ENCODE results near the gene FIBCD1.

FIBCD1 gene

GRCh38 chr9:130890124-130890523 is 48.9 kb downstream of the FIBCD1 start:
- H3K4me3 ChIP-seq (ENCODE audit: low read depth, low read length) = no peak overlapping the region
- no peak for TF ChIP-seq CTCF (IDR thresholded peaks at IDR 0.05; ENCODE audit: borderline replicate concordance, insufficient read depth, low read depth, low read length)

GRCh38 chr9:130888146-130888885 is 50.7 kb downstream of the FIBCD1 start:
- no peak for TF ChIP-seq CTCF (IDR thresholded peaks at IDR 0.05; ENCODE audit: borderline replicate concordance, insufficient read depth, low read depth, low read length)
- H3K4me3 ChIP-seq (ENCODE audit: low read depth, low read length) = no peak overlapping the region

- H3K4me3 ChIP-seq (ENCODE audit: low read depth, low read length) = no peak overlapping the region
These were observed 51.4 kb downstream of the FIBCD1 start for GRCh38 chr9:130887494-130888144.

GRCh38 chr9:130886981-130887380 is 52.1 kb downstream of the FIBCD1 start:
- TF ChIP-seq CTCF (IDR thresholded peaks at IDR 0.05; ENCODE audit: borderline replicate concordance, insufficient read depth, low read depth, low read length) = no peak

More at GRCh38 chr9:130887494-130888144, 51.4 kb downstream of the FIBCD1 start:
- TF ChIP-seq CTCF (IDR thresholded peaks at IDR 0.05; ENCODE audit: borderline replicate concordance, insufficient read depth, low read depth, low read length) = no peak

GRCh38 chr9:130885484-130886375 is 53.3 kb downstream of the FIBCD1 start:
- TF ChIP-seq CTCF (IDR thresholded peaks at IDR 0.05; ENCODE audit: borderline replicate concordance, insufficient read depth, low read depth, low read length) = no peak
- H3K4me3 ChIP-seq (ENCODE audit: low read depth, low read length) = no peak overlapping the region

More at GRCh38 chr9:130886981-130887380, 52.1 kb downstream of the FIBCD1 start:
- H3K4me3 ChIP-seq (ENCODE audit: low read depth, low read length) = no peak overlapping the region

GRCh38 chr9:130884542-130885483 is 54.2 kb downstream of the FIBCD1 start:
- H3K4me3 ChIP-seq (ENCODE audit: low read depth, low read length) = no peak overlapping the region
- TF ChIP-seq CTCF (IDR thresholded peaks at IDR 0.05; ENCODE audit: borderline replicate concordance, insufficient read depth, low read depth, low read length) = no peak
